Mesenteric fat pad (tissue), 1 donor: ENCODE measurements around the gene HS3ST2. TPM values are rescaled to one million over a fixed set of nuclear protein-coding genes. Genes with fewer than 3 reads are reported as not detected.
"Not testable (repeated sequence)": the region's sequence is repeated elsewhere in the genome, so short reads cannot be mapped to it uniquely, and the experiment has no call there.

Source experiments
- DNase-seq: peaks from one replicate; pipeline ENCODE4 v3.0.0-alpha.2; 2020; ENCODE audit warnings: low spot score
- total RNA-seq: library from RNA; stranded (reverse); fragmentation: NEBNext Ultra II Directional; extraction: Animal tissue kit (Norgen Biotek cat#: 25700); gene quantifications from one replicate; pipeline ENCODE4 v1.2.1, GENCODE V29; 2021
- donor health status: DM: yes; HTN: yes; CAD: no.

HS3ST2 gene
- total RNA-seq, 1 donor from 2014 or later, result 14.4 TPM

DNA sequence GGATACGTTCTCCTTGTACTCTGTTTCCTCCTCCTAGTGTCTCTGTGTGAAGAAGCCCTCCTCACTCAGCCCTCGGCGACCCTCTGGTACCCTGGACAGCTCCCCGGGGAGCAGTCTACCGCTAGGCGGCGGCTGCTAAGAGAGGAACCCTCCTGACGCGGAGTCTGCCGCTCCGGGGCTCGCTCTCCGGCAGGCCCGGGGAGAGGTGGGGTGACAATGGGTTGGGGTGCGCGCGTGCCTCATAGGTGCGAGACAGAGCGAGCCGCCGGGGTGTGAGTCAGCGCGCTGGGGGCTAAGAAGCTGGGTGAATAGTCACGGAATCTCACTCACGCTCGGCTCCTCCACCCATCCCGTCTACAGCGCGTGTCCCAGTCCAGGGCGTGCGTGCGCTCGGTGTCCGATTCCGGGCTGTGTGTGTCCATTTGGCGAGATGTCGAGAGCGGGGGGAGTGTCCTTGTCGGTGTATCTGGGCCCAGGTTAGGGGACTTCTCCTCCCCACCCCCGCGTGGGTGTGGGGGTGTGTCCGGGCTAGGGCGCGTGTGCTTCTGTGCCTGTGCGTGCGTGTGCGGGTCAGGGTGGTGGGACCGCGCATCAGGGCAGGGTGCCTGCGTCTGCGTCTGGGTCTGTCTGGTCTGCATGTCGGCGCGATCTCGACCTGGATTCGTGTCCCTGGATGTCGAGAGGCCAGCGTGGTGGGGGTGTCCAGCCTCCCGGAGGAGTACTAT is 577 bp upstream of the HS3ST2 start:
- DNase-seq, result no peak

DNA sequence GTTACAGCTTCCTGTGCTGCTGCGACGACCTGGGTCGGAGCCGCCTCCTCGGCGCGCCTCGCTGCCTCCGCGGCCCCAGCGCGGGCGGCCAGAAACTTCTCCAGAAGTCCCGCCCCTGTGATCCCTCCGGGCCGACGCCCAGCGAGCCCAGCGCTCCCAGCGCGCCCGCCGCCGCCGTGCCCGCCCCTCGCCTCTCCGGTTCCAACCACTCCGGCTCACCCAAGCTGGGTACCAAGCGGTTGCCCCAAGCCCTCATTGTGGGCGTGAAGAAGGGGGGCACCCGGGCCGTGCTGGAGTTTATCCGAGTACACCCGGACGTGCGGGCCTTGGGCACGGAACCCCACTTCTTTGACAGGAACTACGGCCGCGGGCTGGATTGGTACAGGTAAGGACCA is 746 bp downstream of the HS3ST2 start:
- no peak for DNase-seq

DNA sequence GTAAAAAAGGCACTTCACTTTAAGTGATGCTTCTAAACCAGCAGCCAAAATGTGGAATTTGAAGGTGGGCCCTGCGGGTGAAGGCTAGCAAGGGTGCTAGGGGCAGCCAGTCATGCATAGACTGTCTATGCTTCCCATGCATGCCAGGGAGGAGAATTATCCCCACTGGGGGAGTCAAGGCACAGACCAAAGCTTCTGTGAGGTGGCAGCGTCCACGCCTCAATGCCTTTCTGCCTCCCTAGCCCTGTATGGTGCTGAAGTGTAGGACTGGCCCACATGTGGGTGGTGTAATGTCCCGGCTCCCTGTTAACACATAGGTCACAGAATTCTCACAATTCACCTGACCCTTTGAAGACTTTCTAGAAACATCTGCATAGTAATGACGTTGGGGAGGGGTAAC is 1.9 kb downstream of the HS3ST2 start:
- no peak for DNase-seq

DNA sequence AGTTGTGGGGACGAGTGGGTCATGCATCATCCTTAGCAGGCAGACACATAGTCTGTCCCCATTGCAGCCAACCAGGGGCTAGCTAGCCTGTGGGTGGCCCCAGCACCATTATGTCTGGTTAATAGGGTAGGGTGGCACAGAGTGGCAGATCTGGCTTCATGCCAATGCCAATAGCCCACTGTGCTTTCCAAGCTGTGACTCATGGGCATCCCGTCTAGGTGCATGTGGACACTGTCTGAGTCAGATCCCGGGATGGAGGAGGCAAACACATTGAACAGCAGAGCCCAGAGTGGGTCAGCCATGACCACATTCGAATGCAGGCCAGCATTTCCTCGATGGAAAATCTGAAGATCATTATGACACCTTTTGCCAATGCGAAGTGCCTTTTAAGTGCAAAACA is 2.5 kb downstream of the HS3ST2 start:
- no peak for DNase-seq

DNA sequence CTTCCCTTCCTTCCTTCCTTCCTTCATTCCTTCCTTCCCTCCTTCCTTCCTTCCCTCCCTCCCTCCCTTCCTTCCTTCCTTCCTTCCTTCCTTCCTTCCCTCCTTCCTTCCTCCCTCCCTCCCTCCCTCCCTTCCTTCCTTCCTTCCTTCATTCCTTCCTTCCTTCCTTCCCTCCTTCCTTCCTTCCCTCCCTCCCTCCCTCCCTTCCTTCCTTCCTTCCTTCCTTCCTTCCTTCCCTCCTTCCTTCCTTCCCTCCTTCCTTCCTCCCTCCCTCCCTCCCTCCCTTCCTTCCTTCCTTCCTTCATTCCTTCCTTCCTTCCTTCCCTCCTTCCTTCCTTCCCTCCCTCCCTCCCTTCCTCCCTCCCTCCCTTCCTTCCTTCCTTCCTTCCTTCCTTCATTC is 4.8 kb downstream of the HS3ST2 start:
- DNase-seq, result not testable (repeated sequence)

DNA sequence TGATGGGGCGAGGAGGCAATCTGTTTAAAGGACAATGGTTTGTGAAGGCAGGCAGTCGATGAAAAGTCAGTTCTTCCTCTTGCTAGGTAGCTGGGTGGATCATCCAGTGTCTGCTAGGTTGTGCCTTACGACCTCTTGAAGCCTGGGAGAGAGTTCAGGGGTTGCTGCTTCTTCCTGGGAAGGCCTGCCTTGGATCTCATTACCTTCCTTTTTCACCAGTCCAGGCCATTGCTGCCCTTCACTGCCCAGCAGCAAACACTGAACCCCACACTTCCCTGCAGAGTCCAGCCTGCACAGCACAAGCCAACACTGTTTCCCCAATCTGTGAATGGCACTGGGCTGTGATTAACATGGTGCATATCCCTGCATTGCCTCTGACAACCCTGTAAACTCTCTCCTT is 24.7 kb downstream of the HS3ST2 start:
- no peak for DNase-seq

DNA sequence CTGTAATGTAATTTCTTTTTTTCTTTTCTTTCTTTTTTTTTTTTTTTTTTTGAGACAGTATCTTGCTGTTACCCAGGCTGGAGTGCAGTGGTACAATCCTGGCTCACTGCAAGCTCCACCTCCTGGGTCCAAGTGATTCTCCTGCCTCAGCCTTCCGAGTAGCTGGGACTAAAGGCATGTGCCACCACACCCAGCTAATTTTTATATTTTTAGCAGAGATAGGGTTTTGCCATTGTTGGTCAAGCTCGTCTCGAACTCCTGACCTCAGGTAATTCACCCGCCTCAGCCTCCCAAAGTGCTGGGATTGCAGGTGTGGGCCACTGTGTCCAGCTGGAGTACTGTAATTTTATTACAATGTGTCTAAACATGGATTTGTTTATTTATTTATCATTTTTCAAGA is 28.1 kb downstream of the HS3ST2 start:
- DNase-seq, result not testable (repeated sequence)

DNA sequence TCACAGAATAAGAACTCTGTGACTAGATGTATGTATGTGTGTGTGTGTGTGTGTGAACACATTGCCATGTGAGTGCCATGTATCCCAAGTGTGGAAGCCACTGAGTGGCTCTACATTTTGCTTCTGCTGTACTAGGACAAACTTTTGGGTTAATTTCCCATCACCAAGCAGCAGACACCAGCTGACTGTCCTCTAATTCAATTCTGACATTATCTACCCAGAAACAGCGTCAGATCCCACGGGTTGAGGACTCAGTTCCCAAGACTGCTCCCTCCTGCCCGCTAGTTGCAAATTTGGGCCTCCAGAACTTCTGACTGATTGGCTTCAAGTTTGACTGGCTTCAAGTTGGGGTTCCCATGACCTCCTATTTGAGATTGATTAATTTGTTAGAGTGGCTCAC is 29.2 kb downstream of the HS3ST2 start:
- no peak for DNase-seq

DNA sequence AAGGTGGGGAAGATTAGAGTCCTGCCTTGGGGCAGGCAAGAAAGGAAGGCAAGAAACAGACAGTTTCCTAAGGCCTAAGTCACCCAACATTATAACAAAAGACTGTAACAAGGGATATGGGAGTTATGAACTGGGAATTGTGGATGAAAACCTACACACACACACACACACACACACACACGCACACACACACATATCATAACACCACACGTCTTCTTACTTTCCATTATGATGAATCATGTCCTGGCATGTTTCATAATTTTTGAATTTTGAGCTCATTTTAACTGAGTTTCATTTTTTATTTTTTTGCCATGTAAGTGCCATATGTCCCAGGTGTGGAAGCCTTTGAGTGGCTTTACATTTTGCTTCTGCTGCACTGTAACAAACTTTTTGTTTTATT is 29.9 kb downstream of the HS3ST2 start:
- no peak for DNase-seq

DNA sequence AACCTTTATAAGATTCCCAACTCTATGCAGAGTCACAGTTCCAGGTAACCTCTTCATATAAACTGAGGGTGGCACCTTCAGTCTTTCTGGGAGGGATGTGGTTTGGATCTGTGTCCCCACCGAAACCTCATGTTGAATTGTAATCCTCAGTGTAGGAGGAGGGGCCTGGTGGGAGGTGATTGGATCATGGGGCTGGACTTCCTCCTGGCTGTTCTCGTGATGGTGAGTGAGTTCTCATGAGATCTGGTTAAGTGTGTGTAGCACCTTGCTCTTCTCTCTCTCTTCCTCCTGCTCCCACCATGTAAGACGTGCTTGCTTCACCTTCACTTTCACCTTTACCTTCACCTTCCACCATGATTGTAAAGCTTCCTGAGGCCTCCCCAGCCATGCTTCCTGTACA is 30.5 kb downstream of the HS3ST2 start:
- no peak for DNase-seq

DNA sequence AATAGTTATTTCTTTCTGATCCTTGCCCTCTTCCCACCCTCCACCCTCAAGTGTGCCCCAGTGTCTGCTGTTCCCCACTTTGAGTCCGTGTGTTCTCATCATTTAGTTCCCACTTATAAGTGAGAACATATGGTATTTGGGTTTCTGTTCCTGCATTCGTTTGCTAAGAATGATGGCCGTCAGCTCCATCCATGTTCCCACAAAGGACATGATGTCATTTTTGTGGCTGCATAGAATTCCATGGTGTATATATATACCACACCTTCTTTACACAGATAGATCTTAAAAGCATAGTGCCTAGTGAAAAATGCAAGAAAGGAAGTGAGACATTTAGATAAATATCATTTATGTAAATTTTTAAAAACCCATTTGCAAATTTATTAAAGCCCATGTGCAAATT is 33.1 kb downstream of the HS3ST2 start:
- no peak for DNase-seq

DNA sequence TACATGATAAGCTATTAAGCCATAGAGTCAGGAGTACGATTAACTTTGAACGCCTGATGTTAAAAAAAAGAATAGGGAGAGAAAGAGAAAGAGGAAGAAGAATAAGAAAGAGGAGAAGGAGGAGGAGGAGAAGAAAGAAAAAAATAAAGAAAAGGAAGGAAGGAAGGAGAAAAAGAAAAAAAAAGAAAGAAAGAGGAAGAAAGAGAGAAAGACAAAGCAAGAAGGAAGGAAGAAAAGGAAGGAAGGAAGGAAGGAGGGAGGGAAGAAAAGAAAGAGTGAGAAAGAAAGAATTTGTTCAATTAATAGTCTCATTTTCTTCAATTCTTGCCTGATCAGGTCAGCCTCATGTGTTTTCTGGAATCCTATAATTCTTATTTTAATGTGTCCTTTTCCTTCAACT is 33.7 kb downstream of the HS3ST2 start:
- DNase-seq, result no peak

DNA sequence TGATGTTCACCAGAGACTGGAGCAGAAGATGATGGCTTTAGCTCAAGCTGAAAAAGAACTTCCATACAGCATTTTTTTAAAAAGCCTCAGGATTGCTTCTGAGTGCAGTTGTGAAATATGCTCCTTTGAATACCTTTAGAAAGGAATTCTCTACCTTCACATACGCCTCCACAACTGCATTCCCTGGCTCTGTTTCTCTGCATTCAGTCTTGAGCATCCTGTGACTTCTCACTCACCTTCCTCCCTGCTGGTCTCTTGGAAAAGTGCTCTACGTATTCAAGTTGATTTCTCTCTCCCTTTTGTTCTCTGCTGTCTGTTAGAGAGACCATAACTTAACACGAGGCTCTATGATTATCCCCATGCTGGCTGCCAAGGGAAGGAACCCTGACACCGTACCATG is 34.5 kb downstream of the HS3ST2 start:
- DNase-seq, result no peak

DNA sequence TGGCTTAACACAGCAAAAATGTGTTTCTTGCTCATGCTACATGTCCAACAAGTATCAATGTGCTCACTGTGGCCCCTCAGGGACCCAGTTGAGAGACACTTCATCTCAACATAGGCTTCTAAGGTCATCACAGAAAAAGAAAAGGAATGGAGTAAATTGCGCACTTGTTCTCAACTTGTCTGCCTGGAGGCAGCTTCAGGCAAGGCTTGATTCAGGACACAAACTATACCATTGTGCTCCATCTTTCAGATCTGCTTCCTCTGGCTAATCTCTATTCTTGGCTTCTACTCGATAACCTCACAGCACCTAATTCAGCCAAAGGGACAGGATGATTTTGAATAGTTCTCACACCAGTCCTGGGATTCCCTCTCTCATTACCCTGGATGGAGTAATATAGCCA is 35.6 kb downstream of the HS3ST2 start:
- no peak for DNase-seq

DNA sequence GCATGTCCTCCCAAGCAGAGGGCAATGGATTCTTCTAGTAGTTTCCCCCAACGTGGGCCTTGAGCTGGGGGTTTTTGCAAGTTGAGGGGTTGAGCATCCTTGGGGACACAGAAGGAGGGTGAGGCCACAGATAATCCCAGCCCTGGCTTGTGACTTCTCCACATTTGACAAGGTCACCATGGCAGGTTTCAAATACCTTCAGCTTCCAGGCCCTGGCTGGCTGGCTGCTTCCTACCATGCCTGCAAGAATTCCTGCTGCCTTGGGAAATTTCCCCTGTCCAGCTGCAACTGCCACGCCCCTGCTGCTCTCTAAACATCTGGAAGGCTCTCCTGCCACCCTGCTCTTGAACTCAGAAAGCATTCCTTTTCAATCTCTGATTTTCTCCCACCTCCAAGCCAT is 41.3 kb downstream of the HS3ST2 start:
- no peak for DNase-seq

DNA sequence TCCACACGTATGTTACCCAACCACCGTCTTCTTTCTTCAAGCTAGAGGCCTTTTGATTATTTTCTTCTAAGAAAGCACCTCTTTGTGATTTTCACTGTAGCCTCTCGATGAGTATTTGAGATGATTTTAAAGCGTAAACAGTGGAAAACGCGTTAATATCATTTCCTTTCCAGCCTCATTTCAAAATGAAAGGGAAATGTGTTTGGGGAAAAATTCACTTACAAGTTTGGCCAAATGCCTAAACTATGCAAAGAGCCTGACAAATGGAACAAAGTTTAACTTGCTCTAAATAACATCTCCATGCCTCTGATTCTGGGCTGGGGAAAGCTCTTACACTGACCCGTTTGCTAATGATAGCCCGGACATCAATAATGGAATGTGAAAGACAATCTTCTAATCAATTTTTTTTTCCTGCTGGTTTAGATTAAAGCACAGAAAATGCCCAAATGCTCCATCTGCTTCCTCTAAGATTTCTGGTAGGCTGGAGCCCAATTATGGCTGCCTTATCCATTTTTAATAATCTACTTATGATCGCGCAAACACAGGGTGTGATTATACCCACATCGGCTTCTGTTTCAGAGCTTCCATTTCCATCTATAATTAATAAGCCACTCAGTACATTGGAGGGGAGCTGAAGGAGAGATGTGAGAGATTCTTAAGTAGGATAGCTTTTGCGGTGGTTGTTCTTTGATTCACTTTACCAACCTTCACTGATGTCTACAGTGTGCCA is 43.5 kb downstream of the HS3ST2 start:
- DNase-seq, result no peak

DNA sequence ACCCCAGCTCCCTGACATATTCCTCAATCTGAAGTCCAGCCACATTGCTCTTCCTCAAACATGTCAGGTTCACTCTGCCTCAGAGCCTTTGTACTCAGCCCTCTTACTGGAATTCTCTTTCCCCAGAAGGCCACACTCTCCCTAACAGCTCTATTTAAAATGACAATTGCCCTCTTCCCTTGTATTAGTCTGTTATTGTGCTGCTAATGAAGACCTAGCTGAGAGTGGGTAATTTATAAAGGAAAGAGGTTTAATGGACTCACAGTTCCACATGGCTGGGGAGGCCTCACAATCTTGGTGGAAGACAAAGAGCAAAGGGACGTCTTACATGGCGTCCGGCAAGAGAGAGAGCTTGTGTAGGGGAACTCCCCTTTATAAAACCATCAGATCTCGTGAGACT is 46.0 kb downstream of the HS3ST2 start:
- no peak for DNase-seq

DNA sequence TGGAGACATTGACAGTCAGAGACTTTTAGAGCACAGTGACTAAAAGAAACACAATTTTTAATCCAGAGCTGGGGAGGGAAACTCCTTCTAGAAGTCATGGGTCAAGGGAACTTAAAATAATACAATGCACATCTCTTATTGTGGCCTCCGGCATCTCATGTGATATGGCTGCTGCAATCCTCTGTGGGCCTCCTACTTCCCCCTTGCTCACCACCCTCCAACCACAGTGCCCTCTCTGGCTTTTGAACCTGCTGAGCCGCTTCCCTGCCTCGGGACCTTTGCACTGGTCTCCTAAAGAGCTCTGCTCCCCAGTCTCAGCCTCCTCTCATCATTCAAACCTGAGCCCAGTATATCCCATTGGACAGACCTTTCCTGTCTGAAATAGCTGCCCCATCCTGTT is 47.6 kb downstream of the HS3ST2 start:
- DNase-seq, result no peak

DNA sequence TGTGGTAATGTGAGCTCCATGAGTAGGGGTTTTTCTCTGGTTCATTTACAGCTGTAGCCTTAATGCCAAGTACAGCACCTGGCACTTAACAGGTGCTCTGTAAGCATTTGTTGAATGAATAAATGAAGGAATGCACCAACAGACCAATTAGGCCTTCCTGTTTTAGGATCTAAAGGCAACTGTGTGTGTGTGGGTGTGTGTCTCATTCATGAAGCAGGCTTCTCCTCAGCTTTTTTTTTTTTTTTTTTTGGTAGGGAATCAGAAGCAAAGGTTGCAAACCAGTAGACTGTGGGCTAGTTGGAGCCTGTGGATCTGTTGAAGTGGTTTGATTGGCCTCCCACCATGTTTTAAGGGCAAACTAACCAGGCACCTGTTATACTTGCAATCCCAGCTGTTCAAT is 48.1 kb downstream of the HS3ST2 start:
- no peak for DNase-seq

DNA sequence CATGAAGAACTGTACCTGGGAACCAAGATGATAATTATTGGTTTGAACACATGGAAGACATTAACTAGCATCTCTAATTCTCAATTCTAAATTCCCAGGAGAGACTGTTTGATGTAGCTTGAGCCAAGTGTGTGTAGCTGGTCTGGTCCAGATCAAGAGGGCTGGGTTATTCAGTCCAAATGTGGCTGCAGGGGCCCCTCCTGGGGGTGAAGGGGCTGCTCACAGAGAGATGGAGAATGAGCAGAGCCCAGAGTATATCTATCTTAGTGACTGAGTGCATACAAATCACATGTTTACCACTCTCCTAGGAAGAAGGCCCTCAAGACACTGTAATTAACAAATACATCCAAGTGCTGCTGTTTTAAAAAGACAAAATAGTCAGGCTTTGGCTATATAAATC is 50.4 kb downstream of the HS3ST2 start:
- DNase-seq, result no peak

DNA sequence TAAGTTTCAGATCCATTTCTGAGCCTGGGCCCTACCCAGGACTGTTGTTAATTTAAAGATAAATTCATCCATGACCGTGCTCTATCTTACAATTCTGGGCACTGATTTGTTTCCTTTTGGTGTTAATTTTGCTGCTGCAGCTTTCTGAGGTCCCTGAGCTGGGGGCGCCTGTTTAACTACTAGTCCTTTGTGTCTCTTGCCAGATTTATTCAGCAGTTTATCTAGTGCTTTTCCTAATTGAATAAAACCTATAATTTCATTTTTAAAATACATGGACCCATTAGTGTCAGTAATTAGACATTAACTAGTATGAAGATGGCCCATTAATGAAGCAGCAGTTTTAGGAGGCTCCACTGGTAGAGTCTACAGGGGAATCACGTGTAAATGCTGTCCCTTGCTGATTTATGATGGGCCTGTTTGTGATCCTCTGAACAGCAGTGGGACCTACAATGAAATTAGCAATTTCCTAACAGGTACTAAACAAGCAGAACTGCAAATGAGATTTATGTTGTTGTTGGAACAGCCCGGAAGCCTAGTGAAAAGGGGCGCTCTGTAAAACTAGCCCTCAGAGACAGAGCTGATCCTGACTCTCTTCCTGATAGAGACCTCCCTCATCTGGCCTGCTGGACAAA is 54.7 kb downstream of the HS3ST2 start:
- DNase-seq, result no peak

DNA sequence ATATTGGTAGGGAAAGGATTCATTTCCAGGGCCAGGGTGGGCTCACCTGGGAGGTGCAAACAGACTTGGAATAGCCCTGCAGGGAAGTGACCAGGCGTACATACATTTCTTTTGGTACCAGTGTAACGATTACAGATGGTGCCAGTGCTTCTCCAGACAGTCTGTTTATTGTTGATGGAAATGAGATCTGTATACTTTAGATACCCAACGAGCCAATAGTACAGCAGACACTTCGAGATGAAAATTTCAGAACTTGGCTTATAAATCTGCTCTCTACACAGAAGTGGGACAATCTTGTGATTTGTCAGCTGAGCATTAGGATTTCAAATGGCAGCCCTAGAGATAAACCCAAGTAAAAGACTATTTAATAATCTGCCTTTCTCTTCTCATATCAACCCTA is 57.9 kb downstream of the HS3ST2 start:
- no peak for DNase-seq

DNA sequence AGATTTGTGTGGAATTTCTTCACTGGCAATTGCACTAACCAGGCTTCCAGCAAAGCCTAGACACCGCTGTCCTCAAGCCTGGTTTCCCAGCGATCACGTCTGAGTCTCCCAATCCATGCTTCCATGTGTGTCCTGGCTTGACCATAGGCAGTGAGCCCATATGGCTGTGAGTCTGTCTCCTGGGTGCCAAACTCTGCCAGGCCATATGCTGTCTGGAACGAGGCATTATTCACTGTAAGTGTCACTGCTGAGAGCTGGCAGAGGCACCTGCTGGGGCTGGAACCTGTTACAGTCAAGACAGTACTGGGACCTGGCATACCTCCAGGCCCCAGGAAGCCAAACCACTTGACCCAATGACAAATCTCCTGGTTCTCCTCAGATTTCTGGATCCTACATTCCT is 60.4 kb downstream of the HS3ST2 start:
- DNase-seq, result no peak
